SK-N-SH (cell line): ENCODE data around the gene SLC7A14. TPM values are rescaled to one million over a fixed set of nuclear protein-coding genes. Genes with fewer than 3 reads are reported as not detected.
"Not testable (repeated sequence)": the region's sequence is repeated elsewhere in the genome, so short reads cannot be mapped to it uniquely, and the experiment has no call there.

Source experiments
- CTCF ChIA-PET: fragments of 300-600, 350-600 bp; formaldehyde crosslinking; extraction: SDS; loops from one replicate; lab custom pipeline; 2021; lab: Yijun Ruan, JAX
- POLR2A ChIA-PET: fragments of 350-600 bp; sonication (Branson Sonifier 250); formaldehyde crosslinking; extraction: SDS; loops from one replicate; lab custom pipeline; 2020; ENCODE audit warnings: antibody characterized with exemption, inconsistent platforms; lab: Yijun Ruan, JAX
- DNase-seq: peaks from one replicate; pipeline ENCODE4 v3.0.0; 2012
- H2AFZ ChIP-seq: fragments of 200-600 bp; sonication (generic); 2 replicates; pipeline ENCODE4 v1.8.1; 2016; ENCODE audit warnings: antibody characterized with exemption, mild to moderate bottlenecking, low read depth
- H3F3A ChIP-seq: fragments of 200-600 bp; sonication (generic); replicated peaks from 2 replicates; pipeline ENCODE3; 2016; ENCODE audit warnings: antibody characterized with exemption, mild to moderate bottlenecking; ENCODE audit not compliant: insufficient read depth
- H3K27ac ChIP-seq, 2 experiments: fragments of 200-500 bp in 1 of 2; fragments of 200-600 bp in 1 of 2; sonication (Bioruptor generic) in 1 of 2; sonication (generic), shearing (Covaris generic) in 1 of 2; 2 replicates each; pipeline versions ENCODE4 v1.5.1 to v1.6.1; 2014 to 2016; ENCODE audit warnings: low read depth in 2 of 2, inconsistent platforms in 1 of 2, low read length in 1 of 2, mild to moderate bottlenecking in 1 of 2, mixed read lengths in 1 of 2
- H3K27me3 ChIP-seq: fragments of 200-600 bp; sonication (generic), shearing (Covaris generic); 2 replicates; pipeline ENCODE4 v1.6.1; 2016; ENCODE audit warnings: mixed run types; ENCODE audit not compliant: insufficient read depth
- H3K36me3 ChIP-seq, 2 experiments: fragments of 200-500 bp in 1 of 2; fragments of 200-600 bp in 1 of 2; sonication (Bioruptor generic) in 1 of 2; sonication (generic) in 1 of 2; replicated peaks in 1 of 2; 2 replicates each; pipeline versions ENCODE3 to v1.5.1; 2014 to 2016; ENCODE audit warnings: low read length in 1 of 2, mild to moderate bottlenecking in 1 of 2; ENCODE audit not compliant: insufficient read depth in 2 of 2, control insufficient read depth in 1 of 2
- H3K4me1 ChIP-seq, 2 experiments: fragments of 200-500 bp in 1 of 2; fragments of 200-600 bp in 1 of 2; sonication (Bioruptor generic) in 1 of 2; sonication (generic), shearing (Covaris generic) in 1 of 2; 2 replicates each; pipeline versions ENCODE4 v1.5.1 to v1.6.1; 2014 to 2016; ENCODE audit warnings: low read depth in 1 of 2, low read length in 1 of 2, mixed run types in 1 of 2; ENCODE audit not compliant: insufficient read depth in 2 of 2, control insufficient read depth in 1 of 2
- H3K4me2 ChIP-seq: fragments of 200-600 bp; sonication (generic), shearing (Covaris generic); 2 replicates; pipeline ENCODE4 v1.6.1; 2017; ENCODE audit warnings: mixed run types
- H3K4me3 ChIP-seq, 2 experiments: fragments of 200-500 bp in 1 of 2; fragments of 200-600 bp in 1 of 2; sonication (Bioruptor generic) in 1 of 2; sonication (generic), shearing (Covaris generic) in 1 of 2; 2 replicates each; pipeline versions ENCODE4 v1.5.1 to v1.8.1; 2014 to 2016; ENCODE audit warnings: low read depth in 2 of 2, inconsistent platforms in 1 of 2, low read length in 1 of 2, mild to moderate bottlenecking in 1 of 2, mixed read lengths in 1 of 2, moderate library complexity in 1 of 2
- H3K79me2 ChIP-seq: fragments of 200-600 bp; sonication (generic); 2 replicates; pipeline ENCODE4 v1.8.1; 2017; ENCODE audit warnings: mild to moderate bottlenecking; ENCODE audit not compliant: insufficient read depth
- H3K9ac ChIP-seq: fragments of 200-600 bp; sonication (generic); 2 replicates; pipeline ENCODE4 v1.6.1; 2017; ENCODE audit warnings: mixed run types
- H3K9me2 ChIP-seq: fragments of 200-600 bp; sonication (generic); 2 replicates; pipeline ENCODE4 v1.6.1; 2017; ENCODE audit warnings: mixed run types
- H3K9me3 ChIP-seq: fragments of 200-600 bp; sonication (generic); 2 replicates; pipeline ENCODE4 v1.6.1; 2017; ENCODE audit warnings: mixed run types, mild to moderate bottlenecking, moderate library complexity
- H4K20me1 ChIP-seq: fragments of 200-600 bp; sonication (generic); 2 replicates; pipeline ENCODE4 v1.6.1; 2017; ENCODE audit warnings: mild to moderate bottlenecking, mixed run types; ENCODE audit not compliant: insufficient read depth
- EP300 ChIP-seq, 2 experiments: IDR thresholded peaks; 2 replicates each; pipeline versions ENCODE4 v1.4.0 to v1.6.1; 2012; ENCODE audit warnings: borderline replicate concordance in 1 of 2, low read depth in 1 of 2, low read length in 1 of 2
- FOSL2 ChIP-seq: IDR thresholded peaks from 2 replicates; pipeline ENCODE4 v1.4.0; 2012; ENCODE audit warnings: low read depth, mild to moderate bottlenecking, moderate library complexity, borderline replicate concordance
- JUND ChIP-seq: IDR thresholded peaks from 2 replicates; pipeline ENCODE4 v1.4.0; 2012
- MAX ChIP-seq: IDR thresholded peaks from 2 replicates; pipeline ENCODE4 v1.4.0; 2012; ENCODE audit warnings: low read depth
- MEF2A ChIP-seq: IDR thresholded peaks from 2 replicates; pipeline ENCODE4 v1.4.0; 2012; ENCODE audit warnings: low read depth, borderline replicate concordance
- MXI1 ChIP-seq: IDR thresholded peaks from 2 replicates; pipeline ENCODE4 v1.6.1; 2012; ENCODE audit warnings: mild to moderate bottlenecking, low read depth, low read length, improper control_type of control experiment
- NFIC ChIP-seq: IDR thresholded peaks from 2 replicates; pipeline ENCODE4 v1.4.0; 2012; ENCODE audit warnings: borderline replicate concordance
- PBX3 ChIP-seq: IDR thresholded peaks from 2 replicates; pipeline ENCODE4; 2012
- TAF1 ChIP-seq: IDR thresholded peaks from 2 replicates; pipeline ENCODE4 v1.6.1; 2012; ENCODE audit warnings: low read depth, mild to moderate bottlenecking, low read length, moderate library complexity, borderline replicate concordance
- TCF12 ChIP-seq: IDR thresholded peaks from 2 replicates; pipeline ENCODE4 v1.4.0; 2012
- USF1 ChIP-seq: IDR thresholded peaks from 2 replicates; pipeline ENCODE4 v1.4.0; 2012; ENCODE audit warnings: low read depth, borderline replicate concordance
- YY1 ChIP-seq: IDR thresholded peaks from 2 replicates; pipeline ENCODE4 v1.4.0; 2012; ENCODE audit warnings: low read depth, mild to moderate bottlenecking
- WGBS: methylation state at CpG from one replicate; pipeline ENCODE4 v1.1.6; 2017; ENCODE audit warnings: low lambda C conversion rate; 5-methylcytosine and 5-hydroxymethylcytosine counted together
- polyA plus RNA-seq, 3 experiments: library from polyadenylated mRNA; depleted of rRNA; stranded (reverse); fragments of >200 nt; gene quantifications; 2 replicates each; pipeline ENCODE4 v1.2.3, GENCODE V29; 2012

Gene SLC7A14
- polyA plus RNA-seq, 1 of the 3 experiments (the other 2 are of a cell fraction) = 2.5 TPM

GRCh38 chr3:170572665-170573253 is 13.1 kb downstream of the SLC7A14 start:
- Histone ChIP-seq H3K27ac (peak overlapping the region; percentile 11 to 65; a peak in 3 of 4 replicates), H3K9me3 (no peaks in the 10 kb centered on the region), H3K9ac (no peak overlapping the region), H3K4me1 (peaks cover 0 to 4% of the 10 kb centered on the region in 2 experiments; a peak in 2 of 4 replicates), H3K79me2 (no peaks in the 10 kb centered on the region), H3F3A (no peaks in the 10 kb centered on the region), H4K20me1 (no peaks in the 10 kb centered on the region), H3K27me3 (no peaks in the 10 kb centered on the region), H3K4me2 (peak overlapping the region; percentile 37; the same call in 1 of the 2 replicates), H3K36me3 (no peaks in the 10 kb centered on the region), H2AFZ (peak overlapping the region; percentile 87; the same call in 1 of the 2 replicates), H3K9me2 (no peaks in the 10 kb centered on the region), H3K4me3 (no peak overlapping the region)
- 35% methylated on average over 3 of the region's 3 CpGs for WGBS
- no peak for TF ChIP-seq NFIC
- peak; percentile 84 for TF ChIP-seq JUND
- TF ChIP-seq MXI1 = no peak
- peak; percentile 75 for TF ChIP-seq TCF12
- peak; percentile 33; the same call in 1 of the 2 replicates for TF ChIP-seq MAX
- peak in 1 of 2 experiments; percentile 58; a peak in 2 of 4 replicates for TF ChIP-seq EP300 (IDR thresholded peaks at IDR 0.05; ENCODE audit: borderline replicate concordance in 1 of 2, low read depth in 1 of 2, low read length in 1 of 2)
- peak; percentile 74 for TF ChIP-seq USF1
- no peak for TF ChIP-seq MEF2A
- TF ChIP-seq FOSL2 = peak; percentile 85
- peak; percentile 53 for TF ChIP-seq PBX3
- no peak for TF ChIP-seq TAF1
- peak; percentile 46; the same call in 1 of the 2 replicates for TF ChIP-seq YY1
- CTCF ChIA-PET = no interaction called here
- POLR2A ChIA-PET = no interaction called here
- no peak for DNase-seq

- H3K79me2 ChIP-seq, H4K20me1 ChIP-seq, DNase-seq, H3K36me3 ChIP-seq, H3K9me3 ChIP-seq, H3K27me3 ChIP-seq, H3K9me2 ChIP-seq, POLR2A ChIA-PET, H3K4me2 ChIP-seq, H2AFZ ChIP-seq, CTCF ChIA-PET, H3K4me3 ChIP-seq, H3F3A ChIP-seq, H3K9ac ChIP-seq, H3K27ac ChIP-seq: not testable (repeated sequence)
- H3K4me1 ChIP-seq = peaks cover 2 to 17% of the 10 kb centered on the region in 2 experiments; a peak in 3 of 4 replicates
- 40% methylated on average over 1 of the region's 1 CpG for WGBS
Observed at GRCh38 chr3:170567598-170567997, 18.3 kb downstream of the SLC7A14 start.
